Adrenal gland (tissue), 5 donors: Measurements from ENCODE around the gene HHIPL1.

Experiments used
- POLR2A ChIP-seq, 2 donors: fragments of 450-650 bp; IDR thresholded peaks; one replicate each; pipeline ENCODE4 v1.6.1; 2017; ENCODE audit warnings: antibody characterized with exemption in 2 of 2, mild to moderate bottlenecking in 2 of 2, moderate library complexity in 1 of 2
- TF ChIP-seq, protein P1 (sequence below), 6 experiments: fragments of 450-650 bp in 4 of 6; fragments of 200-600 bp in 2 of 6; sonication (generic) in 1 of 6; IDR thresholded peaks; 1 replicate in 5 of 6; 2 replicates in 1 of 6; pipeline versions ENCODE4 v1.5.1 to v1.8.0; 2016 to 2021; ENCODE audit warnings: antibody characterized with exemption in 6 of 6, mild to moderate bottlenecking in 2 of 6, moderate library complexity in 1 of 6
- donor health status: DM: no; HTN: no; CAD: no.

DNA sequence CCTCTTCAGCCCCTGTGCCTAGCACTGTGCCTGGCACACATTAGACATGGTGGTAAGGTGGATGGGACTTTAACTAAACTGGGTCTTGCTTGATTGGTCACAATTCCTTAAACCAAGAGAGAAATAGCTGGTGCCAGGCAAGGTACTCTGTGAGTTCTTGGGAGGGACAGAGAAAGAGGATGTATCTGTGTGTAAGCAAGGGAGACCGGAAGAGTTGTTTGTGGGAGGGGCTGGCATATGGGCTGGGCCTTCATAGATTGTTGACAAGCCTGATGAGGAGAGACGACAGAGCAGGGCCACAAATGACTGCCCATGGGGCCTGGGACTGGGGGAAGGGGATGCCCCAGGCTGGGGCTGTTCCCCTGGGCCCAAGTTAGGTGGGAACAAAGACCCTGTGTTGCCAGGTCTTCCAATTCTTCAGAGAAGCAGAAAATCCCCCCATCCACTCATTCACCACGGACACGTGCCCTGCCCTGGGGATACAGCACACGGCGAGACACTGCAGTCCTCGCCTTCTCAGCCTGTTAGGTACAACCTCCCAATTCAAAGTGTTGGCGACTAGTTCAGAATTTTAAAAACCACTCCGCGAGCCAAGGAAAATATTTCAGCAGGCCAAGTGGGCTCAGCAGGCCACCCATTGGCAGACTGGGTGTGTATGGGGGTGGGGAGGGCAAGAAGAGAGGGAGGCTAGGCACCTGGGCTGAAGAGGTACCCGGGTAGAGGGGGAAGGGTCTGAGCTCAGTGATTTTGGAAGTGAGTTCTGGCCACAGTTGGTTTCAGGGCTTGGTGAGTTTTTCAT lies 27.8 kb downstream of the HHIPL1 start:
- TF ChIP-seq, protein P1, sequence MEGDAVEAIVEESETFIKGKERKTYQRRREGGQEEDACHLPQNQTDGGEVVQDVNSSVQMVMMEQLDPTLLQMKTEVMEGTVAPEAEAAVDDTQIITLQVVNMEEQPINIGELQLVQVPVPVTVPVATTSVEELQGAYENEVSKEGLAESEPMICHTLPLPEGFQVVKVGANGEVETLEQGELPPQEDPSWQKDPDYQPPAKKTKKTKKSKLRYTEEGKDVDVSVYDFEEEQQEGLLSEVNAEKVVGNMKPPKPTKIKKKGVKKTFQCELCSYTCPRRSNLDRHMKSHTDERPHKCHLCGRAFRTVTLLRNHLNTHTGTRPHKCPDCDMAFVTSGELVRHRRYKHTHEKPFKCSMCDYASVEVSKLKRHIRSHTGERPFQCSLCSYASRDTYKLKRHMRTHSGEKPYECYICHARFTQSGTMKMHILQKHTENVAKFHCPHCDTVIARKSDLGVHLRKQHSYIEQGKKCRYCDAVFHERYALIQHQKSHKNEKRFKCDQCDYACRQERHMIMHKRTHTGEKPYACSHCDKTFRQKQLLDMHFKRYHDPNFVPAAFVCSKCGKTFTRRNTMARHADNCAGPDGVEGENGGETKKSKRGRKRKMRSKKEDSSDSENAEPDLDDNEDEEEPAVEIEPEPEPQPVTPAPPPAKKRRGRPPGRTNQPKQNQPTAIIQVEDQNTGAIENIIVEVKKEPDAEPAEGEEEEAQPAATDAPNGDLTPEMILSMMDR (IDR thresholded peaks at IDR 0.05), result no peak
- TF ChIP-seq POLR2A (IDR thresholded peaks at IDR 0.05), result no peak
